HG03469 (cell line): Measurements from ENCODE around the gene TMEM14C.
A peak's percentile ranks its signal among the peaks of the same experiment; 100 is the strongest.

ENCODE experiments used
- ATAC-seq: cut with Tn5 transposase; IDR thresholded peaks from one replicate; pipeline ENCODE4 v1.9.1; 2021; ENCODE audit warnings: mild to moderate bottlenecking, moderate library complexity, moderate number of reproducible peaks; ENCODE audit not compliant: unreplicated experiment

Gene TMEM14C

GRCh38 chr6:10759312-10759839 lies 36.5 kb downstream of the TMEM14C start:
- peak; percentile 41 for ATAC-seq

GRCh38 chr6:10759884-10760329 lies 37.0 kb downstream of the TMEM14C start:
- ATAC-seq = no peak

GRCh38 chr6:10763006-10763405 lies 40.1 kb downstream of the TMEM14C start:
- no peak for ATAC-seq

- no peak for ATAC-seq
Measured at GRCh38 chr6:10769419-10769818, 46.5 kb downstream of the TMEM14C start.

- ATAC-seq = no peak
Measured at GRCh38 chr6:10771371-10771894, 48.6 kb downstream of the TMEM14C start.

GRCh38 chr6:10778230-10778629 lies 55.4 kb downstream of the TMEM14C start:
- no peak for ATAC-seq

GRCh38 chr6:10779076-10779475 lies 56.2 kb downstream of the TMEM14C start:
- no peak for ATAC-seq
